HG03196 (cell line): Measurements from ENCODE around the gene STARD5.

ENCODE experiments used
- ATAC-seq: cut with Tn5 transposase; IDR thresholded peaks from one replicate; pipeline ENCODE4 v1.9.1; 2021; ENCODE audit not compliant: unreplicated experiment

STARD5 gene

DNA sequence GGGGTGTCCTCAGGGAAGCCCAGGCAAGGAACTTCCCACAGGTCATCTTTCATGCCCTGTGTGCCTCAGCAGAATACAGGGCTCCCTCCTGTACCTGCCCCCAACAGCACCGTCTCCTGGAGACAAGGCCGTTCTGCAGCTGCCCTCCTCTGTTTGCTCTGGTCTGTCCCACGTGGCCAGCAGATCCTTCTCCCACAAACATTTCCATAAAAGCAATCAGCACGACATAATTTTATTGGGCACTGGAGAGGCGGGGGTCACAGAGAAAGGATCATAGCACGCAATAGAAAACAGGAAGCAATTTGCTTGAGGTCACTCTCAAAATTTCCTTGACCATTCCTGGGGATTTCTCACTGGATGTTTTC, 29.4 kb downstream of the STARD5 start:
- peak; percentile 3 for ATAC-seq

GRCh38 chr15:81293728-81294515, 30.0 kb downstream of the STARD5 start:
- peak; percentile 64 for ATAC-seq

GRCh38 chr15:81292523-81293001, 31.4 kb downstream of the STARD5 start:
- peak; percentile 33 for ATAC-seq

DNA sequence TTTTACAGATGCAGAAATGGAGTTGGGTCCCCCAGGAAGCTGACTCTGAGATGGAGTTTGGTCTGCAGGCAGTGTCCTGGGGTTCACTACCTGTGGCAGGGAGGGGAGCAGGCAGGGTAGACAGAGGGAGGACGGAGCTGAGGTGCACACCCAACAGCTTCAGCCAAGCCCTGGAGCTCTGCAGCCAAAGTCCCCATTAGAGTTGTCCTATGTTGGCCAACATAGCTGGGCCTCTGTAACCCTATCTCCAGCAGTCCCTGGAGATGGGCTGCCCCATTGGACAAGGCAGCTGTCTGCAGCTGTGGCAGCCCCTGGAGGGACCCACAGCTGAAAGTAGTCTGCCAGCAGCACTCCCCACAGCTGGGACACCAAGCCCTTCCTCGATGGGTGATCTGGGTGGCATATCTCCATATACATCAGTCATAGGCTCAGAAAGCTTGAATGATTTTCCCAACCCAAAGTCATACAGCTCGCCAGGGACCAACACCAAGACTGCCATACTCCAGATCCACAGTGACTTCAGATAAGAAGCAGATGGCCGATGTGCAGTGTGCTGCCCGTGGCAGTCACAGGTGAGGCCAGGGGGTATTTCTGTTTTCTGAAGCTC, 31.9 kb downstream of the STARD5 start:
- no peak for ATAC-seq

DNA sequence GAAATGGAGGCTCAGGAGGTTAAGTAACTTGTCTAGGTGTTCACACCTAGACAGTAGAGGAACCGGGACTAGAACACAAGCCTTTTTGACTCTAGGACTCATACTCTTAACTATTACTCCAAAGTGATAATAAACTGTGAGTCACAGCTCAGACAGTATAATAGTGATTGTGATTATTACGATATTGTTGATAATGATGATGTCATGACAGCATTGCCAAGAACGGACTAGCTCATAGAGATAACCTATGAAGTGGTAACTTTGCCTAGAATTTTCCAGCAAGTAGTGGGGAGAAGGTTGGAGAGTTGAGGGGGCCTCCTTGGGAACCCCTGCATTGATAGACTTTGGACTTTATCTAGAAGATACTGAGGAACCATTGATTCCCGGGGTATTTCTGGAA, 34.0 kb downstream of the STARD5 start:
- no peak for ATAC-seq

DNA sequence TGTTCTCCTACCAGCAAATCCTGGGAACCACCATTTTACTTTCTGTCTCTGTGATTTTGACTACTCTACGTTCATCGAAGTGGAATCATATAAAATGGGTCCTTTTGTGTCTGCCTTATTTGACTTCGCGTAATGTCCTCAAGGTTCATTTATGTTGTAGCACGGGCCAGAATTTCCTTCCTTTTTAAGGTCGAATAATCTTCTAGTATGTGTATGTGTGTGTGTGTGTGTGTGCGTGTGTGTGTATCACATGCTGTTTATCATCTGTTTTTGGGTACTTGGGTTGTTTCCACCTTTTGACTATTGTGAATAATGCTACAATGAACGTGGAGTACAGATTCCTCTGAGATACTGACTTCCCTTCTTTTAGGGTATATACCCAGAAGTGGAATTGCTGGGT, 35.3 kb downstream of the STARD5 start:
- no peak for ATAC-seq

- no peak for ATAC-seq
These were observed 35.9 kb downstream of the STARD5 start for GRCh38 chr15:81288040-81288439.

DNA sequence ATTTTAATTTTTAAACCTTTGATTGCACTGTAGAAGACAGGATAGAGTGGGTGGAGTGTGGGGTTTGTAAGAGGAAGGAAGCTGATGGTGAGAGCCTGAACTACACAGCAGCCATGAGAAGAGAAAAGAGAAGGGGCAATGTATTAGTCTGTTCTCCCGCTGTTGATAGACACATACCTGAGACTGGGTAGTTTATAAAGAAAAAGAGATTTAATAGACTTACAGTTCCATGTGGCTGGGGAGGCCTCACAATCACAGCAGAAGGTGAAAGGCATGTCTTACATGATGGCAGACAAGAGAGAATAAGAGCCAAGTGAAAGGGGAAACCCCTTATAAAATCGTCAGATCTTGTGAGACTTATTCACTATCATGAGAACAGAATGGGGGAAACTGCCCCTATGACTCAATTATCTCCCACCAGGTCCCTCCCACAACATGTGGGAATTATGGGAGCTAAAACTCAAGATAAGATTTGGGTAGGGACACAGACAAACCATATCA, 37.3 kb downstream of the STARD5 start:
- ATAC-seq = no peak

GRCh38 chr15:81285461-81285860, 38.5 kb downstream of the STARD5 start:
- no peak for ATAC-seq

DNA sequence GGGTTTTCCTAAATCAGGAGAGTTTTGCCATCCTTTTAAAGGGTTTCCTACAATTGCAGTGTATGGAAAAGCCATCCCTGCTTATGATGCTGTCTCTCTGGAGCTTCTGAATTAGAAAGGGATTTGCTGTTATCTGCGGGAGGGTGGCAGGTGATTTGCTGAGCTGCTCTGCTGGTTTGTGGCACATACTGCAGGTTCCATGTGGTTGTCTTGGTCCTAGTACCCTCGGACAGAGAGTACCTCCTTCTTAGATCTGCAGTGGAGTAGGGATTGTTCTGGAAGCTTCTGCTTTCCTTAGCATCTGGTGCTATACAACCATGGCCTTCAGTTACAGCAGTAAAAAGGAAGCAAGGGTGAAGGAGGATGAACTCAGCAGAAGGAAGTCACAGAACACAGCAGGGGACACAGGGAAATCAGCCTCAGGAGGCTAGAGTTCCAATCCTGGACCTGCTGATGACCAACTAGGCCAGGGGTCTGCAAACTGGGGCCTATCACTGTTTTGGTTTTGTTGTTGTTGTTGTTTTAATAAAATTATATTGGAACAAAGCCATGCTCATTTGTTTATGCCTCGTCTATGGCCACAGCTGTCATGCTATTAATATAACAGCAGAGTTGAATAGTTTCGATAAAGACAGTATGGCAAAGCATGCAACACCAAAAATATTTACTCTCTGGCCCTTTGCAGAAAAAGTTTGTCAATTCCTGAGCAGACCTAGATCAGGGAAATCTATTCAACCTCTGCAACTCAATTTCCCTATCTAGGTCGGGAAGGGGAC, 39.5 kb downstream of the STARD5 start:
- ATAC-seq = no peak

DNA sequence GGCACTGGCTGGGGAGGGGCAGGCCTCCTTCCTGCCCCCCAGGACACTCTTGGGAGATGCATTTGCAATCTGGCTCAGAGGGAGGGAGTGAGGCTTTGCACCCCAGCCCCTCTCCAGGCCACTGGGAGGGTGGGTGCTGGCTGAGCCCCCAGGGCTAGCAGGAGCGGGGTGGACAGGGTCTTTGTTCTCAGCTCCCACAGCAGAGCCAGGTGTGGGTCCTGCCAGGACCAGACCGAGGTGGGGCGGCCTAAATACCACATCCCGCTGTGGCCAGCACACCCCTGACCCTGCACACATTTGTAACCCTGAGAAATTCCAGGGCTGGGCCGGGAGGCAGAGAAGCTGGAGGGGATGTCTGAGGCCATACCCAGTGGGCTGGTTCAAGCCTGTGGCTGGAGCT, 41.0 kb downstream of the STARD5 start:
- ATAC-seq = no peak

- no peak for ATAC-seq
These were observed 41.4 kb downstream of the STARD5 start for GRCh38 chr15:81282606-81282895.

- ATAC-seq = no peak
These were observed 42.0 kb downstream of the STARD5 start for GRCh38 chr15:81281766-81282605.

DNA sequence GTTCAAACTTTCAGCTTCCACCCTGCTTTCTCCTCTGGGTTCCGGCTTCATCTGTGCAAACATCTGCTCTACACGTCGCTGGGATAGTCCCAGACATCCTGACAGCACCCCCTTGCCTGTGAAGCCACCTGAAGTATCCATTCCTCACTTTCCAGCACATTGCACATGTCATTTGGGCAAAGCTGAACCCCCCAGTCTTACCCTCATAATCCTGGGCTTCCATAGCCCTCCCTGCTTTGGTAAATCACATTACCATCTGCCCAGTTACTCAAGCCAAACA, 42.5 kb downstream of the STARD5 start:
- no peak for ATAC-seq

DNA sequence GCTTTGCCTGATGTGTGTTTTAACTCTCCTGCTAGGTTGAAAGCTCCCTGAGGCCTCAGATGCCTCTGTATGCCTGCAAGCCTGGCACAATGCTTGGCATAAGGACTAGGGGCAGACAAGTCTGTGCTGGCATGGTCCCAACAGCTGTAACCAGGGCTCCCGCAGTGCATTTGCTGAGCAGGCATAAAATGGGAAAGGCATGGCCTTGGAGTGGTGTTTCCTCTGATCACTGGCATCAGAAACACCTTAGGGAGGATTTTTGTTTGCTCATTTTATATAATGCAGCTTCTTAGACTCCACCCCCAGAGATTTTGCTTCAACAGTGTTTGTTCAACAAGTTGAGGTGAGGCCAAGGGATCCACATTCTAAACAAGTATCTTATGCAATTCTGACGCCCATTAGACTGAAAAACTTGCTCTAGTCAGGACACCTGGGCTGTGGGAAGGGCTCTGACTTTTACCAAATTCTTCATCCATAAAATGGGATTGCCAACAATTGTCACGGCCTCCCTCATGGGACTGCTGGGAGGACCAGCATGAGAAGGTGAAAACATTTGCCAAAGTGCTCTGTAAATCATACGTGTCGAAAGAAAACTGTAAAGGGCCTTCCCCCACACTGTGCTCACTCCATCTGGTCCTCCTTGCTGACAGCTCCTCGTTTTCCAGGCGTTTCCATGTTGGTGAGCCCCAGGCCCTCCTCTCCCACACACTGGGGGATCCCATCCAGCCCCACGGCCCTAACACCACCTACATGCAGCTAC, 43.1 kb downstream of the STARD5 start:
- ATAC-seq = no peak

DNA sequence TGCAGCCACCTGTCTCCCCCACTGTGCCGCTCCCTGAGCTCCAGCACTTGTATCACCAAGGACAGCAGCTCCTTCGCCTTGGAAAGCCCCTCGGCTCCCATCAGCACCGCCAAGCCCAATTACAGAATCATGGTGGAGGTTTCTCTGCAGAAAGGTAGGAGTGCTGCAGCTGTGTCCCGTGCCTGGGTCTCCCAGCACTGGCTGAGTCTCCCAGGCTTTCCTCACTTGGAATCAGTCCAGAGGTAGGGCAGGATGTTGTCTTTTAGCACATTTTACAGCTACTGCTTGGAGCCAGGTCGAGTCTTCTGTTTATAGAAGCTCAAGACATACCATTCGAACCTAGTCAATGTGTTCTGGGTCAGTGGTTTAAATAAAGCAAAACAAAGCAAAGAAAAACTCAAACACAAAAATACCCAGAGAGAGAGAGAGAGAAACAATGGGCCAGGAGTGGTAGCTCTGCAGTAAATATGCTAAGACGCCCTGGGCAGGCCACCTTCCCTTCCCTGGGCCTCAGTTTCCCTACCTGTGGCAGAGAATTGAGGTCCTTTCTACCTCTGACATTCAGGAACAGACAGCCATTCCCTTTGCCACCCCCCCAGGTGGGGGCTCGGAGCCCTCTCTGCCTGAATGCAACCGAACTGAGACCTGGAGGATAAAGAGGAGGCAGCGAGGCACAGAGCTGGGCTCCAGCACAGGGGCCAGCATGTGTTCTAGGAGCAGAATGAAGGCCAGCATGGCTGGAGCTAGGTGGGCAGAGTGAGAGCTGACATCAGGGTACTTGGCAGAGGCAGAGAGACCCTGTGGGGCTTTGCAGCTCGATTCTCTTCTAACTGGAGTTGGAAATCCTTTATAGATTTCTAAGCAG, 44.1 kb downstream of the STARD5 start:
- no peak for ATAC-seq

DNA sequence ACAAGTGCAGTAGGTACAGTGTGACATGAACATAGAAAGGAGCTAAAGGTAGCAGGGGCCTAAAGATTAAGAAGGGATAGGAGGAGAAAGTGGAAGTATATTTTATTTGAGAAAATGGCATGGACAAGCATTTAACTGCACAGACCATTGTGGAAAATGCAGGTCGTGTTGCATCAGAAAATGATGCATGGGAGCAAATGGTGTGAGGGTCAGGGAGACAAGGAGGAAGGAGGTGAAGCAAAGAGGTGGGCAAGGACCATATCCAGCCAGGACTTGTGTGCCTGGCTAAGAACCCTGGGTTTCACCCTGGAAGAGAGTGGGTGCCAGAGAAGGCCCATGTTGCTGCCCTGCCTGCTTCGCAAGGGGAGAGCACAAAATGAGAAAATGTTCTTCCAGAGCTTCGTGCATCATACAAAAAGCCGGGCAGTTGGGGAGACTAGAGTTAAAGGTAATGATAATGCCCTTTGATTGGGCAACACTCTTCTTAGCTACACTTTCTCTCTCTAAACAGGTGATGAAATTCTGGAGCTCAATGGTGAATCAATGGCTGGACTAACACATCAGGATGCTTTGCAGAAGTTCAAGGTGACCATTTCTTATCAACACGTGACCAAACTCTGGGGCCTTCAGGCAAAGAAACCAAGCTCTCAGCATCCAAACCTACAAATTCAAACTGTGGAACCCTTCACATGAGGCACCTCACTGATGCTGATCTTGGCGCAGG, 45.5 kb downstream of the STARD5 start:
- ATAC-seq = no peak

DNA sequence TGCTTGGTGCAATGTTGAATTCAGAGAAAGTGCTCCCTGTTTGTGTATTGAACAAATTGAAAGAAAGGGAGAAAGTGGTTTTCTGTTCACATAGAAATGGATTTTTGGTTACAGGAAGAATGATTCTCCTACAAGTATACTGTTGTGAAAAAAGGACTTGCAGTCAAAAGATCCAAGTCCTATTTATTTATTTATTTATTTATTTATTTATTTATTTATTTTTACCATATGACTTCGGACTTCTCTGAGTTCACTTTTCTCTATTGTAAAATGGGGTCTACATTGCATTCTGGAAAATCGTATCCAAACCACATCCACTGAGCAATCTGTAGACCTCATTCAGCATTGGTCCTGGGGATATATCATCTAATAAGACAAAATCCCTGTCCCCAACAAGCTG, 46.1 kb downstream of the STARD5 start:
- no peak for ATAC-seq

- no peak for ATAC-seq
These were observed 47.0 kb downstream of the STARD5 start for GRCh38 chr15:81276967-81277366.
